Astrocyte (in vitro differentiated cells and primary cell): ENCODE data around the gene PCDHGC4. TPM values are rescaled to one million over a fixed set of nuclear protein-coding genes. Genes with fewer than 3 reads are reported as not detected.
A peak's percentile ranks its signal among the peaks of the same experiment; 100 is the strongest.

Experiments
- DNase-seq: peaks from one replicate; pipeline ENCODE4 v3.0.0-alpha.2; 2010; ENCODE audit warnings: low read depth
- FAIRE-seq: peaks from 2 replicates; lab custom pipeline; 2011; peaks lifted over from hg19 to GRCh38; lab: Jason Lieb, UNC
- H2AFZ ChIP-seq: 2 replicates; pipeline ENCODE4 v1.6.0; 2012; ENCODE audit warnings: low read depth, low read length, inconsistent platforms
- H3K27ac ChIP-seq: 2 replicates; pipeline ENCODE4 v1.5.1; 2011; ENCODE audit warnings: low read depth, low read length, inconsistent platforms
- H3K27me3 ChIP-seq: 2 replicates; pipeline ENCODE4 v1.6.0; 2011; ENCODE audit warnings: low read length, inconsistent platforms; ENCODE audit not compliant: insufficient read depth
- H3K36me3 ChIP-seq: 2 replicates; pipeline ENCODE4 v1.5.1; 2011; ENCODE audit warnings: low read length, inconsistent platforms; ENCODE audit not compliant: insufficient read depth
- H3K4me1 ChIP-seq: 2 replicates; pipeline ENCODE4 v1.5.1; 2011; ENCODE audit warnings: low read length, inconsistent platforms; ENCODE audit not compliant: insufficient read depth
- H3K4me2 ChIP-seq: 2 replicates; pipeline ENCODE4 v1.6.0; 2012; ENCODE audit warnings: low read length, inconsistent platforms
- H3K4me3 ChIP-seq: 2 replicates; pipeline ENCODE4 v1.5.1; 2011; ENCODE audit warnings: low read depth, mild to moderate bottlenecking, low read length, inconsistent platforms; ENCODE audit not compliant: insufficient read depth
- H3K79me2 ChIP-seq: 2 replicates; pipeline ENCODE4 v1.6.0; 2012; ENCODE audit warnings: mild to moderate bottlenecking, low read length, inconsistent platforms; ENCODE audit not compliant: insufficient read depth
- H3K9ac ChIP-seq: 2 replicates; pipeline ENCODE4 v1.6.0; 2012; ENCODE audit warnings: mild to moderate bottlenecking, low read length, inconsistent platforms
- H3K9me3 ChIP-seq: 2 replicates; pipeline ENCODE4 v1.5.1; 2012; ENCODE audit warnings: low read depth, mild to moderate bottlenecking, low read length, inconsistent platforms; ENCODE audit not compliant: insufficient read depth
- H4K20me1 ChIP-seq: 2 replicates; pipeline ENCODE4 v1.6.0; 2012; ENCODE audit warnings: low read length, inconsistent platforms; ENCODE audit not compliant: insufficient read depth
- H3K27ac Mint-ChIP-seq: one replicate; pipeline ENCODE4 v1.8.0; 2021; ENCODE audit warnings: mild to moderate bottlenecking, mixed read lengths; ENCODE audit not compliant: unreplicated experiment
- H3K27me3 Mint-ChIP-seq: one replicate; pipeline ENCODE4 v1.8.0; 2021; ENCODE audit warnings: low read depth, mixed read lengths; ENCODE audit not compliant: unreplicated experiment
- H3K36me3 Mint-ChIP-seq: one replicate; pipeline ENCODE4 v1.8.0; 2021; ENCODE audit warnings: low read depth, mixed read lengths; ENCODE audit not compliant: unreplicated experiment
- H3K4me1 Mint-ChIP-seq: one replicate; pipeline ENCODE4 v1.8.0; 2021; ENCODE audit warnings: low read depth, mixed read lengths; ENCODE audit not compliant: unreplicated experiment
- H3K4me3 Mint-ChIP-seq: one replicate; pipeline ENCODE4 v1.8.0; 2021; ENCODE audit warnings: mild to moderate bottlenecking, moderate library complexity, mixed read lengths; ENCODE audit not compliant: unreplicated experiment
- H3K9me3 Mint-ChIP-seq: one replicate; pipeline ENCODE4 v1.8.0; 2021; ENCODE audit warnings: mild to moderate bottlenecking, mixed read lengths; ENCODE audit not compliant: unreplicated experiment
- EZH2 ChIP-seq: IDR thresholded peaks from 2 replicates; pipeline ENCODE4 v1.6.1; 2012; ENCODE audit warnings: mild to moderate bottlenecking, low read length, inconsistent platforms; ENCODE audit not compliant: insufficient read depth
- total RNA-seq: library from RNA; stranded (reverse); gene quantifications from 2 replicates; pipeline ENCODE4 v1.2.1, GENCODE V29; 2021
- TF ChIP-seq, protein P1 (sequence below): IDR thresholded peaks from 2 replicates; pipeline ENCODE4 v1.5.1; 2011; ENCODE audit warnings: low read depth, mild to moderate bottlenecking, inconsistent platforms, low read length, moderate library complexity; ENCODE audit not compliant: insufficient read depth

Gene PCDHGC4
- total RNA-seq, 1 donor from 2014 or later, result 7.4 TPM

GRCh38 chr5:141487131-141487530, 2.3 kb downstream of the PCDHGC4 start:
- no peaks in the 10 kb centered on the region for H3K27me3 Mint-ChIP-seq
- peaks cover 2% of the 10 kb centered on the region for H3K9me3 Mint-ChIP-seq
- H3K27ac ChIP-seq, result no peak overlapping the region
- no peak overlapping the region for H3K4me3 Mint-ChIP-seq
- TF ChIP-seq, protein P1, sequence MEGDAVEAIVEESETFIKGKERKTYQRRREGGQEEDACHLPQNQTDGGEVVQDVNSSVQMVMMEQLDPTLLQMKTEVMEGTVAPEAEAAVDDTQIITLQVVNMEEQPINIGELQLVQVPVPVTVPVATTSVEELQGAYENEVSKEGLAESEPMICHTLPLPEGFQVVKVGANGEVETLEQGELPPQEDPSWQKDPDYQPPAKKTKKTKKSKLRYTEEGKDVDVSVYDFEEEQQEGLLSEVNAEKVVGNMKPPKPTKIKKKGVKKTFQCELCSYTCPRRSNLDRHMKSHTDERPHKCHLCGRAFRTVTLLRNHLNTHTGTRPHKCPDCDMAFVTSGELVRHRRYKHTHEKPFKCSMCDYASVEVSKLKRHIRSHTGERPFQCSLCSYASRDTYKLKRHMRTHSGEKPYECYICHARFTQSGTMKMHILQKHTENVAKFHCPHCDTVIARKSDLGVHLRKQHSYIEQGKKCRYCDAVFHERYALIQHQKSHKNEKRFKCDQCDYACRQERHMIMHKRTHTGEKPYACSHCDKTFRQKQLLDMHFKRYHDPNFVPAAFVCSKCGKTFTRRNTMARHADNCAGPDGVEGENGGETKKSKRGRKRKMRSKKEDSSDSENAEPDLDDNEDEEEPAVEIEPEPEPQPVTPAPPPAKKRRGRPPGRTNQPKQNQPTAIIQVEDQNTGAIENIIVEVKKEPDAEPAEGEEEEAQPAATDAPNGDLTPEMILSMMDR, result no peak
- no peak for TF ChIP-seq EZH2
- H3K36me3 Mint-ChIP-seq, result peaks cover 42% of the 10 kb centered on the region
- H3K9me3 ChIP-seq, result no peaks in the 10 kb centered on the region
- peaks cover 36% of the 10 kb centered on the region for H3K4me1 Mint-ChIP-seq
- H4K20me1 ChIP-seq, result peaks cover 88% of the 10 kb centered on the region
- no peaks in the 10 kb centered on the region for H3K27me3 ChIP-seq
- DNase-seq, result no peak
- no peak overlapping the region for H2AFZ ChIP-seq
- H3K36me3 ChIP-seq, result no peaks in the 10 kb centered on the region
- H3K27ac Mint-ChIP-seq, result no peak overlapping the region
- H3K9ac ChIP-seq, result no peak overlapping the region
- peaks cover 74% of the 10 kb centered on the region for H3K79me2 ChIP-seq
- no peak overlapping the region for H3K4me2 ChIP-seq
- H3K4me3 ChIP-seq, result no peak overlapping the region
- no peak for FAIRE-seq
- peaks cover 28% of the 10 kb centered on the region for H3K4me1 ChIP-seq

DNA sequence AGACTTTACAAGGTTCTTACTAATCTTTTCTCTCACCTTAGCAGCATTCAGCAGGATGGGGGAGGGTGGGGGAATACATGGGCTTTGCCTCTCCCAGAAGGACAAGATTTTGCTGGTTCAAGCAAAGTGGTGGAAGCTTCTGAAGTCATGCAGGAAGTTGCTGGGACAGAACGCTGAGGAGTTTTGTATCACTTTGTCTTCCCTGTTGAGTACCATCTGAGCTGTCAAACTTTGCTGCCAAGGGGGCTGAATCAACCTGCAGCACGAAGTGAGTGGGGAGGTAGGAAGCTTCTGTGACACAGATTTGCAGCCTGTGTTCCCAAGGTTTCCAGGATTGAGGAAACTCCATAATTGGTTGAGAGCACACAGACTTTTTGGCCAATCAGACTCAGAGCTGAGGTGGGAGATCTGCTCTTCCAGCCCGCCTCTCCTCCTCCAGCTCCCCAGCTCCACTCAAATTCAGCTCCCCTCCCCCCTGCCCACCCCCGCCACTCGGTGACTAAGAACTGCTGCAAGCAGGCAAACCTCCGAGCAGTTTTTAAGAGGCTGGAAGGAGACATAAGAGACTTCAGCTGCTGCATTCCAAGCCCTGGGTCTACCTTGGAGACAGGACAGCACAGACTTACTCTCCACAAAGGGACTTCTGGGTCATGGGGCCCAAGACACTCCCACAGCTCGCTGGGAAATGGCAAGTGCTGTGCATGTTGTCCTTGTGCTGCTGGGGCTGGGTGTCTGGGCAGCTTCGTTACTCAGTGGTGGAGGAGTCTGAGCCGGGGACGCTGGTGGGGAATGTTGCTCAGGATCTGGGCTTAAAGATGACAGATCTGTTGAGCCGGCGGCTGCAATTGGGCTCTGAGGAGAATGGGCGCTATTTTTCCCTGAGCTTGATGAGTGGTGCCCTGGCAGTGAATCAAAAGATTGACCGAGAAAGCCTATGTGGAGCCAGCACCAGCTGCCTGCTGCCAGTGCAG, 4.0 kb downstream of the PCDHGC4 start, which contains the start of gene PCDHGC5:
TSS of gene PCDHGC5 (plus strand) at position 491 of the 971 bp plus-strand sequence. CDS start at position 651, 160 bp downstream.
- Histone ChIP-seq H3K9ac (peak within 1 kb of the TSS; percentile 44), H3K4me1 (peaks cover 31% of the 10 kb centered on the region), H2AFZ (no peak within 1 kb of the TSS), H3K4me2 (peak within 1 kb of the TSS; percentile 84), H4K20me1 (peaks cover 71% of the 10 kb centered on the region), H3K9me3 (no peaks in the 10 kb centered on the region), H3K36me3 (no peaks in the 10 kb centered on the region), H3K27me3 (no peaks in the 10 kb centered on the region), H3K27ac (peak within 1 kb of the TSS; percentile 33), H3K79me2 (peaks cover 63% of the 10 kb centered on the region), H3K4me3 (peak within 1 kb of the TSS; percentile 39)
- peaks cover 2% of the 10 kb centered on the region for H3K9me3 Mint-ChIP-seq
- H3K27me3 Mint-ChIP-seq, result no peaks in the 10 kb centered on the region
- FAIRE-seq (peak; percentile 65), DNase-seq (peak; percentile 74)
- peaks cover 42% of the 10 kb centered on the region for H3K36me3 Mint-ChIP-seq
- peaks cover 33% of the 10 kb centered on the region for H3K4me1 Mint-ChIP-seq
- peak within 1 kb of the TSS; percentile 60 for H3K4me3 Mint-ChIP-seq
- H3K27ac Mint-ChIP-seq, result peak within 1 kb of the TSS; percentile 89
- TF ChIP-seq EZH2, result no peak
- TF ChIP-seq, protein P1, result no peak

- no peaks in the 10 kb centered on the region for H3K27me3 Mint-ChIP-seq
- Histone ChIP-seq H3K4me3 (peak overlapping the region; percentile 39), H3K27ac (no peak overlapping the region), H3K79me2 (peaks cover 62% of the 10 kb centered on the region), H4K20me1 (peaks cover 63% of the 10 kb centered on the region), H3K27me3 (no peaks in the 10 kb centered on the region), H3K9ac (no peak overlapping the region), H3K4me2 (peak overlapping the region; percentile 84), H2AFZ (no peak overlapping the region), H3K4me1 (peaks cover 40% of the 10 kb centered on the region), H3K36me3 (no peaks in the 10 kb centered on the region), H3K9me3 (no peaks in the 10 kb centered on the region)
- peaks cover 2% of the 10 kb centered on the region for H3K9me3 Mint-ChIP-seq
- H3K27ac Mint-ChIP-seq, result peak overlapping the region; percentile 89
- FAIRE-seq (no peak), DNase-seq (no peak)
- H3K4me1 Mint-ChIP-seq, result peaks cover 35% of the 10 kb centered on the region
- H3K36me3 Mint-ChIP-seq, result peaks cover 44% of the 10 kb centered on the region
- TF ChIP-seq, protein P1, result no peak
- TF ChIP-seq EZH2, result no peak
- peak overlapping the region; percentile 41 for H3K4me3 Mint-ChIP-seq
Observed at GRCh38 chr5:141489841-141490240, 5.0 kb downstream of the PCDHGC4 start.
